ENCODE measurements around the gene DIAPH1.

Gene DIAPH1

DNA sequence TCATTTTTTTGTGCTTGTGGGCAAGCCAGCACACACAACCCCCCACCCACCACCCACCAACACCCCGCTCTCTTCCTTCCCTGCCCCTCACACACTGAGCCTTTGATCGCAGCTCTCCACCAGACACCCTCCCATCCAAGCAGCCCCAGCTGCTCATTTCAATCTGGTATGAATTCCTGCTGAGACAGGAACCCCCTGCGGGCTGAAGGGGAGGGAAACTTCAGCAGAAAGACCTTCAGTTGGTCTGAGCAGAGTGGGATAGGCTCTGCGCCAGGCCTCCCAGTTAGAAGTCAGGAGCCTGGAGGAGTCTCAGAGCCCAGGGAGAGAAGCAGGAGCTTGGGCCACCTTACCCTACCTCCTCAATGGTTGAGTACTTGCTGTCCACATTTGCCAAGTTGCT, 122.8 kb downstream of the DIAPH1 start:
- no peak for DNase-seq

DNA sequence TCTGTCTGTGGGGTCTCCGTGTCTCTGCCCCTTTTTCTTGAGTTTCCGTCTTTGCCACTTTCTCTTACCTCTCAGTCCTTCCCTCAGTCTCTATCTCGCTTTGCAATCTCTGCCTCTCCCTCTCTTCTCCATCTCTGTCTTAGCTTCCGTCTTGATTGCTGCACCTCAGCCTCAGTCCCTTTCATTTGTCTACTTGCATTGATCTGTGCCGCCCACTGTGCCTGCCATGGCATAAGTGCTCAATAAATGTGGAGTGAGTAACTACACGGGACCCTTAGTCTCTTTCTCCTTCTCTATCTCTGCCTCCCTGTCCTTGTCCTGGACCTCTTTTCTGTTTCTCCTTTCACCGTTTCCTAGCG, 123.4 kb downstream of the DIAPH1 start:
- DNase-seq, result no peak

DNA sequence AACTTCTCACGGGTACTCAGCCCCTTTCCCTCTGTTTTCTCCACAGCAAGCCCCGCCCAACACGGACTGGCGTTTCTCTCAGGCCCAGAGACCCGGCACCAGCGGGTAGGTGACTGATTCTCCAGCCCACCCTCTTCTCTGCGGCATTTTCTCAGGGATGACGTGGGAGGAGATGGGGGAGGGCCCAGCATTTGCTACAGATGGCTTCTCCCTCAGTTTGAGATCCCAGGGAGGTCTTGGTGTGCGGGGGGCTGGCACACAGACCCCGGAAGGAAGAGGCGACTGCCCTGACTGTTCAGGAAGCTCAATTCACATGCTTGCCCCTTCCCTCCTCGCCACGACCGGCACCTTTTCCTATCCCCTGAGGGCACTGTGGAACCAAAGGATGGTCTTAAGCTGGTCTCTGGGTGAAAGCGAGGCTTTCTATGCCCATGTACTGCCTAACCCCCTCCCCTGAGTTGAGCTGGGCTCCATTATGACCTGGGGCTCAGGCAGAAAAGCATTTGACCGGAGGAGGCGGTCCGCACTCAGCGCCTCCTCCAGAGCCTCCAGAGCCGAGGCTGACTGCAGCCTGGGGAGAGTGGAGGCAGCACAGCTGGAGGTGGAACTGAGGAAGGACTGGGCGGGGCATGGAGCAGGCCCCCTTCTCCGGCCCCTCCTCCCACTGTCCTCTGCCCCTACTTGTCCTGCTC, 123.9 kb downstream of the DIAPH1 start:
- no peak for DNase-seq

DNA sequence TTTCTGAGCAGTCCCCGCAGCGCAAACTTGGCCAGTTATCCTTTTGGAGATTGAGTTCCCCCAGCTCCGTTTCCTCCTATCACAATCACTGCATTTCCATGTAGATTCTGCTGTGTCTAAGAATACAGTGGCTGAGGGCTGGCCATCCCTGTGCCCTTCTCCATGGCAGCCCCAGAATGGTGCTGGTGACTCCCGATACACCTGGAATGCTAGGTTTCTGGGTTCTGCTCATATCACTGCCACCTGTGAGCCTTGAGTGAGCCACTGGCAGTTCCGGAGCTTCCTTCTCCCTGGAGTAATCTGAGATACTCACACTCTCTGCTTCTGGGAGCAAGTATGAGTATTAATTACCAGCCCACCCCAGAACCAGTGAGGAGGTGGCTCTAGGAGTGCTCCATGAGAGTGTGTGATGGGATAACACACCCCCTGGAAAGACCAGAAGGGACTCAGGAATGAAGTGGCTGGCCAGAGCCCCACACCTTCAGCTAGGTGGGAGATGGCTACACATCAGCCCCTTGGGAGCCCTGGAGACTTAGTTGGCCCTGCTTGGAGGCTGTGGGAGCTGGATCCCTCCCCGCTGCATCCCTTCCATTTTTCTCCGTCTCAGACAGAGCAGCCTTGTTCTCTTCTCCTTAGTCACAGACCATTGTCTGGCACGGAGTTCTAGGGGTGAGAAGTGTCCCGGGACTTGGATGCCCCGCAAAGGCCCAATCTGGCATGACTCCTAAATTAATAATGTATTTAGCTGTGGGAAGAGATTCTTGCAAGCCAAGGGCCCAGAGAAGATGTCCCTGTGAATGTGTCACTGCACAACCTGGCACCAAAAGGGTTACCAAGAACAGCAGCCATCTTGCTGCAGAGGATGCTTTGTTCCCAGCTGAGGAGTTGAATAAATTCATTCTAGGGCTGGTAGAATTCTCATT, 125.0 kb downstream of the DIAPH1 start:
- no peak for DNase-seq

DNA sequence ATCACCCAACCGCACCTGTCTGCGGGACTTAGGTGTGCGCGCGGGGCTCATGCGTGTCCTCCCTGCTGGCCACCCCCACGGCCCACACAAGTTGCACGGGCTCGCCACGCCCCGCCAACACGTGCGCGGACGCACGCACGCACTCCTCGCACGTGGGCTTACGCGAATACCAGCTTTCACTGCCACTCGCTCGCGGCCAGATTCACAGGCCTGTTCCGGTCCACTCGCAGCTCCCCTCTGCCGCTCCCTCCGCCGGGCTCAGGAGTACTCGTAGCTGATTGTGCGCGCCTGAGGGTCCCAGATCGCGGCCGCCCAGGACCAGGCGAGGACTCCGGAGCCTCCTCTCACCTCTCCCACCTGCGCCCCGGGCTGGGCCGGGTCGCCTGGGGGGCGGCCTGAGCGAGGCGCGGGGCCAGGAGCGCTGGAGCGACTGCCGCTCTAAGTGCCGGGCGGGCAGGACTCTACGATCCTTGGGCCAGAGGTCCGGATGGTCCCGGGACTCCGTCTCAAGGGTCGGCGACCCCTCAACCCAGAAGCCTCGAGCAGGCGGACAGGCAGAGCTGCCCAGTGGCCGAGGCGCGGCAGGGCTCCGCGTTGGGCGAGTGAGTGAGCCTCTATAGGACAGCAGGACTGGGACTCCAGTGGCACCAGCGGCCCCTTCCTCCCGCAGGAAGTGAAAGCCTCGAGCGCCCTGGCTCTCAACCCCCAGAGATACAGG, 126.5 kb downstream of the DIAPH1 start:
- DNase-seq, result no peak

DNA sequence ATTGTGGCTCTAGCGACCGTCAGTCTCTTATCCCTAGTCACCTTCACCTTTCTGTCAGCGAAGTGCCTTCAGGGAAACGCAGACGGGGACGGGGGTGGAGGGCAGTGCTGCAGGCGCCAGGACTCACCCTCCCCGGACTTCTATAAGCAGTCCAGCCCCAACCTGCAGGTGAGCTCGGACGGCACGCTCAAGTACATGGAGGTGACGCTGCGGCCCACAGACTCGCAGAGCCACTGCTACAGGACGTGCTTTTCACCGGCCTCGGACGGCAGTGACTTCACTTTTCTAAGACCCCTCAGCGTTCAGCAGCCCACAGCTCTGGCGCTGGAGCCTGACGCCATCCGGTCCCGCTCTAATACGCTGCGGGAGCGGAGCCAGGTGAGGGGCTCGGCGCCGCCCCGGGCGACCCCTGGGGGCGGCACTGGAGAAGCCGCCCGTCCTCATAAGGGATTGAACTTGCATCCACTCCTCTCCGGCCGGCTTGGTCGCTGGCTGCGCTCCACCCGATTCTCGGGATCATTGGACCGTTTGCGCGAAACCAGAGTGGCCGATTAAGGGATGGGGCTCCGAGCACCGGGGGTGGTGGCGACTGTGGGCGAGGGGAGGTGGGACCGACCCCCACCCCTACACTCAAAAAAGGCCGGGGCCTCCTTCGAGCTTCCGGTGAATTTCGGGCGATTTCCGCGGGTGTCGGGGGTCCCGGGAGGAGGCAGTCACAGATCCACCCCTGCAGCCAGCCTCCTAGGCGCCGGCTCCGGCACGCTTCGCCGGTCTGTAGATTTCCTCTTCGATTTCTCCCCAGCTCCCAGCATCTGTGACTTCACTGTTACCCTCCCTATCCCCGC, 127.3 kb downstream of the DIAPH1 start:
- DNase-seq, result no peak

DNA sequence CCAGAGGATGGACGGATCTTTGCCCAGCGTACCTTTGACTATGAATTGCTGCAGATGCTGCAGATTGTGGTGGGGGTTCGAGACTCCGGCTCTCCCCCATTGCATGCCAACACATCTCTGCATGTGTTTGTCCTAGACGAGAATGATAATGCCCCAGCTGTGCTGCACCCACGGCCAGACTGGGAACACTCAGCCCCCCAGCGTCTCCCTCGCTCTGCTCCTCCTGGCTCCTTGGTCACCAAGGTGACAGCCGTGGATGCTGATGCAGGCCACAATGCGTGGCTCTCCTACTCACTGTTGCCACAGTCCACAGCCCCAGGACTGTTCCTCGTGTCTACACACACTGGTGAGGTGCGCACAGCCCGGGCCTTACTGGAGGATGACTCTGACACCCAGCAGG, 128.0 kb downstream of the DIAPH1 start:
- no peak for DNase-seq

DNA sequence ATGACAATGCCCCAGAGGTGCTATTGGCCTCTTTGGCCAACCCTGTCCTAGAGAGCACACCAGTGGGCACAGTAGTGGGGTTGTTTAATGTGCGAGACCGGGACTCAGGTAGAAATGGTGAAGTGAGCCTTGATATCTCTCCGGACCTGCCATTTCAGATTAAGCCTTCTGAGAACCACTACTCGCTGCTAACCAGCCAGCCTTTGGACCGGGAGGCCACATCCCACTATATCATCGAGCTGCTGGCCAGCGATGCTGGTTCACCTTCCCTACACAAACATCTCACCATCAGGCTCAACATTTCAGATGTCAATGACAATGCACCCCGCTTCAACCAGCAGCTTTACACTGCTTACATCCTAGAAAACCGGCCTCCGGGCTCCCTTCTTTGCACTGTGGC, 128.5 kb downstream of the DIAPH1 start:
- no peak for DNase-seq

DNA sequence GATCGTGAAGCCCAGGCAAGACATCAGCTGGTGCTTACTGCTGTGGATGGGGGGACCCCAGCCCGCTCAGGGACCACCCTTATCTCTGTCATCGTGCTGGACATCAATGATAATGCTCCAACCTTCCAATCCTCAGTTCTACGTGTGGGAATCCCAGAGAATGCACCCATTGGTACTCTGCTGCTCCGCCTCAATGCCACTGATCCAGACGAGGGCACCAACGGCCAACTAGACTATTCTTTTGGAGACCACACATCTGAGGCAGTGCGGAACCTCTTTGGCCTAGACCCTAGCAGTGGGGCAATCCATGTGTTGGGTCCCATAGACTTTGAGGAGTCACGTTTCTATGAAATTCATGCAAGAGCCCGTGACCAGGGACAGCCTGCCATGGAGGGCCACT, 129.0 kb downstream of the DIAPH1 start:
- DNase-seq, result no peak

DNA sequence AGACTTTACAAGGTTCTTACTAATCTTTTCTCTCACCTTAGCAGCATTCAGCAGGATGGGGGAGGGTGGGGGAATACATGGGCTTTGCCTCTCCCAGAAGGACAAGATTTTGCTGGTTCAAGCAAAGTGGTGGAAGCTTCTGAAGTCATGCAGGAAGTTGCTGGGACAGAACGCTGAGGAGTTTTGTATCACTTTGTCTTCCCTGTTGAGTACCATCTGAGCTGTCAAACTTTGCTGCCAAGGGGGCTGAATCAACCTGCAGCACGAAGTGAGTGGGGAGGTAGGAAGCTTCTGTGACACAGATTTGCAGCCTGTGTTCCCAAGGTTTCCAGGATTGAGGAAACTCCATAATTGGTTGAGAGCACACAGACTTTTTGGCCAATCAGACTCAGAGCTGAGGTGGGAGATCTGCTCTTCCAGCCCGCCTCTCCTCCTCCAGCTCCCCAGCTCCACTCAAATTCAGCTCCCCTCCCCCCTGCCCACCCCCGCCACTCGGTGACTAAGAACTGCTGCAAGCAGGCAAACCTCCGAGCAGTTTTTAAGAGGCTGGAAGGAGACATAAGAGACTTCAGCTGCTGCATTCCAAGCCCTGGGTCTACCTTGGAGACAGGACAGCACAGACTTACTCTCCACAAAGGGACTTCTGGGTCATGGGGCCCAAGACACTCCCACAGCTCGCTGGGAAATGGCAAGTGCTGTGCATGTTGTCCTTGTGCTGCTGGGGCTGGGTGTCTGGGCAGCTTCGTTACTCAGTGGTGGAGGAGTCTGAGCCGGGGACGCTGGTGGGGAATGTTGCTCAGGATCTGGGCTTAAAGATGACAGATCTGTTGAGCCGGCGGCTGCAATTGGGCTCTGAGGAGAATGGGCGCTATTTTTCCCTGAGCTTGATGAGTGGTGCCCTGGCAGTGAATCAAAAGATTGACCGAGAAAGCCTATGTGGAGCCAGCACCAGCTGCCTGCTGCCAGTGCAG, 129.9 kb downstream of the DIAPH1 start, which contains the start of gene PCDHGC5:
TSS of gene PCDHGC5 (plus strand) at position 491 of the 971 bp plus-strand sequence. CDS start at position 651, 160 bp downstream.
- no peak for DNase-seq

DNA sequence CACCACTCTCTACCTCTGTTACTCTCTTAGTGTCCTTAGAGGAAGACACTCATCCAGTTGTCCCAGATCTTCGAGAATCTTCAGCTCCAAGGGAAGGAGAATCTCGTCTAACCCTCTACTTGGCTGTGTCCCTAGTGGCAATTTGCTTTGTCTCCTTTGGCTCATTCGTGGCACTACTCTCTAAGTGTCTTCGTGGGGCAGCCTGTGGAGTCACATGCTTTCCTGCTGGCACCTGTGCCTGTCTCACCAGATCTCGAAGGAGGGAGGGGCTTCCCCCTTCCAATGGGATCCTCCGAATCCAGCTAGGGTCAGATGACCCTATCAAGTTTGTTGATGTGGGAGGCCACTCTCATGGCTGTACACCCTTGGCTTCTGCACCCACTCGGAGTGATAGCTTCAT, 131.7 kb downstream of the DIAPH1 start:
- no peak for DNase-seq

DNA sequence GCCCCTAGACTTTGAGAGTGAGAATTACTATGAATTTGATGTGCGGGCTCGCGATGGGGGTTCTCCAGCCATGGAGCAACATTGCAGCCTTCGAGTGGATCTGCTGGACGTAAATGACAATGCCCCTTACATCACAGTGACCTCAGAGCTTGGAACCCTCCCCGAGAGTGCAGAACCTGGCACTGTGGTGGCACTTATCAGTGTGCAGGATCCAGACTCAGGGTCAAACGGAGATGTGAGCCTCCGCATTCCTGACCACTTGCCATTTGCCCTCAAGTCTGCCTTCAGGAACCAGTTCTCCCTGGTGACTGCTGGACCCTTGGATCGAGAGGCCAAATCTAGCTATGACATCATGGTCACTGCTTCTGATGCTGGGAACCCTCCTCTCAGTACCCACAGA, 132.7 kb downstream of the DIAPH1 start:
- no peak for DNase-seq

DNA sequence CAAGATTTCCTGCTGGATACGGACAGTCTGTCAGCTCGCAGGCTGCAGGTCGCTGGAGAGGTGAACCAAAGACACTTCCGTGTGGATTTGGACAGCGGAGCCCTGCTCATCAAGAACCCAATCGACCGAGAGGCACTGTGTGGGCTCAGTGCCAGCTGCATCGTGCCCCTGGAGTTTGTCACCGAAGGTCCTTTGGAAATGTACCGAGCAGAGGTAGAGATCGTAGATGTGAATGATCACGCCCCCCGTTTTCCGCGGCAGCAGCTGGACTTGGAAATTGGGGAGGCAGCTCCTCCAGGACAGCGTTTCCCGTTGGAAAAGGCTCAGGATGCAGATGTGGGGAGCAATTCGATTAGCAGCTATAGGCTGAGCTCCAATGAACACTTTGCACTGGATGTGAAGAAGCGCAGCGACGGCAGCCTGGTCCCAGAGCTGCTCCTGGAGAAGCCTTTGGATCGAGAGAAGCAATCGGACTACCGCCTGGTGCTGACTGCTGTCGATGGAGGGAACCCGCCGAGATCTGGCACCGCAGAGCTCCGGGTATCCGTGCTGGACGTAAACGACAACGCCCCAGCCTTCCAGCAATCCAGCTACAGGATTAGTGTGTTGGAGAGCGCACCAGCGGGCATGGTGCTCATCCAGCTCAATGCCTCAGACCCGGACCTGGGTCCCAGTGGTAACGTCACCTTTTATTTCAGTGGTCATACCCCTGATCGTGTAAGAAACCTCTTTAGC, 133.3 kb downstream of the DIAPH1 start:
- DNase-seq, result no peak

DNA sequence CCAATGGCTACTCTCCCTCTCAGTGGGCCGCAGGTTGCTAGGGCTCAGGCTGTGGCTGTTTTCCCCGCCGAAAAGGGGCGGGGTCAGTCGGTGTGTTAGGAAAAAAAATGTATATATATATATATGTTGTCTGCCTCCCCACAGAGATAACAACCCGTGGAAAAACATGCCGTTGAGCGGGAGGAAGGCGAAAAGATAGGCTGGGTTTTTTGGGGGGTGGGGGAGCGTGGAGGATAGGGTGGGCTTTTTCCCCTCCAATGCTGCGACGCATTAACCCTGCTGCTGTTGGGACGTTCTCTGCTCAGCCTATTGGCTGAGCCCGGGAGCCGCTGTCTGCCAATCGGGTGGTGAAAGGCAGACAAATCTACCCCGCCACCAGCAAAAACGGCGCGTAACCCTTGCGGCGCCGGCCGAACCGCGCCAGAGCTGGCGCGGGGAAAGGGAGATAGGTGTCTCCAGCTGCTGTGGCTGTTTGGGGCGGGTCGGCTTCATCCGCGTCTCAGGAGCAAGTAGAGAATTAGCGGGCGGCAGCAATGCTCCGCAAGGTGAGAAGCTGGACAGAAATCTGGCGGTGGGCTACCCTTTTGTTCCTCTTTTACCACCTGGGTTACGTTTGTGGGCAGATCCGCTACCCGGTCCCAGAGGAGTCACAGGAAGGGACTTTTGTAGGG, 134.0 kb downstream of the DIAPH1 start, which contains the start of gene PCDHGC4:
TSS of gene PCDHGC4 (plus strand) at position 390 of the 671 bp plus-strand sequence. CDS start at position 534, 144 bp downstream.
- DNase-seq, result no peak

DNA sequence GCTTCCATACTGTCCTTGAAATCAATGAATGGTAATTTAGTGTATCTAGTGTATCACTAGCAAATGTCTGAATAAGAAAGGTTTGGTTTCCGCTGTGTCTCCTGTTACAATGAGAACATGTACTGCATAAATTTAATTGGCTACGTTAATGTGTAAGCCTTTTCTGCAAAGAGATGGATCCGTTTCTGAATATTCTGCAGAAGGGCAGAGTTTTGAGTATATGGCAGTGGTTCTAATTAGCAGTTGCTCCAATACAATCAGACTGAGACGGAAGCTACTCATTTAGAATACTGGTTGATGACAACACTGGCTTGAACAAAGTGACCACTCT, 134.5 kb downstream of the DIAPH1 start:
- no peak for DNase-seq

DNA sequence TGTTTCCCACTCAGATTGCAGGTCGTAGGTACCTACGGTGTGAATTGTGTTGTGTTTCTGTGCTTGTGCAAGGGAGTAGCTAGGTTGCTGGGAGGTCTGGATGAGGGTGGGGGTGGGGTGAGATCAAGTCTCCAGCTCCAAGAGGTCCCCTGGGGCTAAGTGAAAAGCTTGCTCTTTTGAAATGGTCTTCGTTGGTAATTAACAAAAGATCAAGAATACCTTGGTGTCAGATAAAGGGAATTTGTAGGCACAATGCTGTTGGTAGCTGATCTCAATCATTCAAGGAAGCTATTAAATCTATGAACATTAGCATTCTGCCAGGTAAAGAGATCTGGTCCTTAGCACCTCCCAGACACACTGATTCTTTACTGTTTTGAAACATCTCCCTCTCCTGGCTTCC, 134.9 kb downstream of the DIAPH1 start:
- DNase-seq, result no peak

DNA sequence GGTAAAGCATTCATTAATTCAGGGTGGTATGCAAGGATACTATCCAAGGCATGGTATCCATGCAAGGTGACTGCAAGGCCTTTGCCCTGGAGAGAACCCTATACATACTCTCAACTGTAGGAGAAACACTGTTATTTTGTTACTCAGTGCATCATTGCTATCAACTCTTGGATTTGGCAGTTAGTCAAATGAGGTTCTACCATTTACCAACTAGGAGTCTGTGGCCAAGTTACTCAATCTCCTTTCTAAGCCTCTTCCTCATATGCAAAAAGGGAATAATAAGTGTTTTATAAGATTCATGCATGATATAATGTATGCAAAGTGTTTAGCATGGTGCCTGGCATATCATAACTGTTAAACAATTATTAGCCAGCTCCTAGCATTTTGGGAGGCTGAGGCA, 139.0 kb downstream of the DIAPH1 start:
- DNase-seq, result no peak

DNA sequence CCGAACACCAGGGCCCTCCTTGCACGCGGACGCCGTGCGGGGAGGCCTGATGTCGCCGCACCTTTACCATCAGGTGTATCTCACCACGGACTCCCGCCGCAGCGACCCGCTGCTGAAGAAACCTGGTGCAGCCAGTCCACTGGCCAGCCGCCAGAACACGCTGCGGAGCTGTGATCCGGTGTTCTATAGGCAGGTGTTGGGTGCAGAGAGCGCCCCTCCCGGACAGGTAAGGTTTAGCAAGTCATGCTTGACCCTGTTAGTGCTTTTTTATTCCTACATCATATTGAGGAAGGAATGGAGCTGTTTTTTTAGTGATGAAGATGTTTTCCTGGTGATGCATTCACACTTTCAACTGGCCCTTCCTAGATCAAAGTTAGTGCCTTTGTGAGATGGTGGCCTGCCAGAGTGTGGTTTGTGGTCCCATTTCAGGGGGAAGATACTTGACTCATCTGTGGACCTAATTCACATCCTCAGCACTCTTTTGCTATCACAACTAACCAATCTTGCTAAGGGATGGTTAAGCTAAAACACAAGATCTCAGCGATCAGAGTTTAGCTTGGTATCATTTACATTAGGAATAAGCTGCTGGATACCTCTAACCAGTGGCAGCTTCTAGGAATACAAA, 140.4 kb downstream of the DIAPH1 start:
- DNase-seq, result no peak

DNA sequence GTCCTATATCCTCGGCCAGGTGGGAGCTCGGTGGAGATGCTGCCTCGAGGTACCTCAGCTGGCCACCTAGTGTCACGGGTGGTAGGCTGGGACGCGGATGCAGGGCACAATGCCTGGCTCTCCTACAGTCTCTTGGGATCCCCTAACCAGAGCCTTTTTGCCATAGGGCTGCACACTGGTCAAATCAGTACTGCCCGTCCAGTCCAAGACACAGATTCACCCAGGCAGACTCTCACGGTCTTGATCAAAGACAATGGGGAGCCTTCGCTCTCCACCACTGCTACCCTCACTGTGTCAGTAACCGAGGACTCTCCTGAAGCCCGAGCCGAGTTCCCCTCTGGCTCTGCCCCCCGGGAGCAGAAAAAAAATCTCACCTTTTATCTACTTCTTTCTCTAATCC, 141.0 kb downstream of the DIAPH1 start:
- DNase-seq, result no peak

Measured in CD4-positive, alpha-beta T cell treated with Interleukin-15 for 1 hour (primary cell).